HG02798 (cell line): ENCODE measurements around the gene STARD10.

Experiments used
- ATAC-seq: cut with Tn5 transposase; IDR thresholded peaks from one replicate; pipeline ENCODE4 v1.9.1; 2021; ENCODE audit warnings: mild to moderate bottlenecking; ENCODE audit not compliant: unreplicated experiment, poor library complexity

Gene STARD10

DNA sequence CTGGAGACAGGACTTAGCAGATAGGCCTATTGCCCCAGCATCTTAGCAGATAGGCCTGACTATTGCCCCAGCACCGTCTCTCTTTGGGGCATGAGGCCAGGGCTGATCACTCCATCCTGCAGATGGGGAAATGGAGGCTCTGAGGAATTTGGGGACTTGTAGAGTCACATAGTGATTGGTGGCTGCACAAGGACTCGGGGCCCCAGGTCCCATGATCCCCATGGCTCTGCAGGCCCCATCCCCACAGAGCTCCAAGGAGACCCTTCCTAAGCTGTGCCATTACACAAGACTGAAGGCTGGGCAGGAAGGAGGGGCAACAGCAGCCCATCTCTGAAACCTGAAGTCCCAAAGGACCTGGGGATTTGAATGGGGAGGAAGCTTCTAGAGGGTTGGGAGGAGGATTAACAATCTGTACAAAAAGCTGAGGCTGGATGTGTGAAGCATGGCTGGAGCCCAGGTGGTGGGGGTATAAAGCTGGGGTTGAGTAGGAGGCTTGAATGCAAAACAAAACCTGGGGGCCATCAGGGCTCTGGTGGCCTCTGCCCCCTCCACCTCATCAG, 43.2 kb downstream of the STARD10 start:
- ATAC-seq: no peak

DNA sequence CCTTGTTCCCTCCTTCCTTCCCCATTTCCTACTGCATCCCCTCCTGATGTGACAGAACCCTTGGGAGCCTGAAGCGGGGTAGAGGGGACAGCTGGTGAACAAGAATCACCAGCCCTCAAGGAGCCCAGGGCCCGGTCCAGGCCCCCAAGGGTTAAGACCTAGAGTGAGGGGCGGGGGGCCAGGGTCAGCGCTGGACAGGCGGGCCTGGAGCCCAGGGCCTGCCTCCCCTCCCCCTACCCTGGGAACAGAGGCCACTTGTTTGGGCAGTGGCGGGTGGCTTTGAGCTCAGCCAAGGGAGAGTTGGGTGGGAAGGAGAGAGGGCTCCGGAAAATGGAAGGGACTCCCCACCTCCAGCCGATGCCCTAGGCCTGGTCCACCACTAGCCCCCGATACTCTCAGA, 43.8 kb downstream of the STARD10 start:
- no peak for ATAC-seq

DNA sequence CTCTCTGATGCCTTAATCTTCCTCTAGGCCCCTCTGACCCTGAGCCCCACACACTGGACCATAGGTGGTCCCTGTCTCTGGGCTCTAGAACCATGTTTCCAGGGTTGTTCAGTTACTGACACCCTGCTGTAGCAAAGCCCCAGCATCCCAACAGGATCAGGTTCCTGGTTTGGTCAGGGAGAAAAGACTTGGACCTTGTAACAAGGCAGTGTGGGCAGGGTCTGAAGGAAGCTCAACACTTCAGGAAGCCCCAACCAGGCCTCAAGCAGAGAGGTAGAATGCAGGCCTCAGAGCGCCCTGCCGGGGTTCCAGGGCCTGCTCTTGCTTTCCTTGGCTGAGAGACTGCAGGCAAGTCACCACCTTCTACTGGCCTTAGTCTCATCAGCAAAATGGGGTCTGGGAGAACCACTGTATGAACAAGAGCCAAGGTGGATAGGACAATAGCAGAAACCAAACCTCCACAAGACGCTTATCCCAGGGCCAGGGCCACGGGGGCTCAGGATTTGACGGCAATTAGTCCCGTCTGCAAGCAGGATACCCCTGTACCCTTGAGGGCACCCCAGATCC, 46.5 kb downstream of the STARD10 start:
- no peak for ATAC-seq

DNA sequence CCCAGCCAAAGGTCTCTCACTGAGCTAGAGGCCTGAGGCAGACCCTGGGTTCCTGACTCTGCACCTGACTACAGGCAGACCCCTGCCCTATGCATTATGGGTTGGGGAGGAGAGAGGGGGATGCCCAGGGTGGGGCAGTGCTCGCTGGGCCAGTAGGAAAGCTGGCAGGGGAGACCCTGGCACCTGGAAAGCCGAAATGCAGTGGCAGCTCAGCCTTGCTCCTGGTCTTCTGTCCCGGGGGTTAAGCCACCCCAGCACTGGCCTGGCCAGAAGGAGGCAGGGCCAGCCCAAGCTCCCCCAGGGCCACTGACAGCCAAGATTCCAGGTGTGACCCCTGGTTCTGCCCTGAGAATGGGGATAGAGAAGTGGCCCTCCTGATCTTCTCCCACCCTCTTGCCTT, 47.0 kb downstream of the STARD10 start:
- no peak for ATAC-seq

DNA sequence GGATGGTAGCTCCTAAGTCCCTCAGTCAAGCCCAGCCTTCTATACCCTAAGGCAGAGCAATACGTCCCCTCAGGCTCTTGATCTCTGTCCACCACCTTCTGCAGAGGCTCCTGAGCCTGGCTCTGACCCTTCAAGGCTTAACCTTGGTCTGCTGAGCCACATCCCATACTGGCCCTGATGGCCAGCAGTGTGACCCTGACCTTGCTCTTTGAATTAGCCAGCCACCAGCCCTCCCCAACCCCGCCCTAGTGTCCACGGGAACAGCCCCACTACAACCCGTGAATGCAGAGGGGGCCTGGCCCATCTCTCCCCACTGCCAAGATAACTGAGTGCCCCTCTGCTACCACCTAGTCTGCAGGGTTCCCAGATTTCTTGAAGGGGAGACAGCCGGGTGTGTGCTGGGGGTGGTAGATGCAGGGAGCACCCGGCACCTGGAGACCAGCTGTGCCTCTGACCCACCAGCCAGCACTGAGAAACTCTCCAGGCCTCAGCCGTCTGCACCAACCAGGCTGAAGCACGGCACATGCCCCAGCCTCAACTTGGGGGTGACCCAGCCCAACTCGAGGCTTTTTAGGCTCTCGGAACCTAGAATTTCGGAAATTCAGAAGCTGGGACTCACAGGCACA, 47.8 kb downstream of the STARD10 start:
- ATAC-seq: no peak

DNA sequence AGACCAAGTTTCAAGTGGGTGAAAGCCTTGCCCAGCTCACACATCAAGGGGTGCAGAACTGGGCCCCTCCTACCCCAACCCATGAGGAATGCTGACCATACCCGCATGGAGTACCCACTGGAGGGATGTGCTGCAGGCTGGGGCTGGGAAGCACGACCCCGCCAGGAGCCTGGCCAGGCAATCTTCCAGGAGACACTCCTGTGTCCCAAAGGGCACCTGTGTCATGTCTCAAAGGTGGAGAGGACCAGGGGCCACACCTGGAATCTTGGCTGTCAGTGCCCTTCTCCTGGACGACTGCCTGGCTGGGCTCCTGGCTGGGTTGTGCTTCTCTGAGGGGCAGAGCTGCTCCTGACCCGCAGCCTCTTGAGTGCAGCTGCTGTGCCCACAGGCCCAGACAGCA, 48.3 kb downstream of the STARD10 start:
- no peak for ATAC-seq

DNA sequence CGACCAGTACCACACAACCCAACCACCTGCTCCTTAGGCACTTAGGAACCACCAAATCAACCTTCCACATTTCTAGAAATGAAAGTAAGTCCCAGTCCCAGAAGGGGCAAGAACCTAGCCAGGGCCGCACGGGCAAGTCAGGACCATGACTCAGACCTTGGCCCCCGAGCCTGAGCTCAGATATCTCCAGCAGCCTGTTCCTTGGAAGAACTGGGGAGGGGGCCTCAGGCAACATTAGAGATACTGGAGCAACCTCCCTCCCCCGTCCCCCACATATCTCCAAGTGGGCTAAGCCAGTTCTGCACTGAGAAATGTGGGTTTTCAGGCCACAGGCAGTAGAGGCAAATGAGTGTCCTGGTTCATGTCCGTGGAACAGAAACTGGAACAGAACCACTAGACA, 49.4 kb downstream of the STARD10 start:
- ATAC-seq: no peak

DNA sequence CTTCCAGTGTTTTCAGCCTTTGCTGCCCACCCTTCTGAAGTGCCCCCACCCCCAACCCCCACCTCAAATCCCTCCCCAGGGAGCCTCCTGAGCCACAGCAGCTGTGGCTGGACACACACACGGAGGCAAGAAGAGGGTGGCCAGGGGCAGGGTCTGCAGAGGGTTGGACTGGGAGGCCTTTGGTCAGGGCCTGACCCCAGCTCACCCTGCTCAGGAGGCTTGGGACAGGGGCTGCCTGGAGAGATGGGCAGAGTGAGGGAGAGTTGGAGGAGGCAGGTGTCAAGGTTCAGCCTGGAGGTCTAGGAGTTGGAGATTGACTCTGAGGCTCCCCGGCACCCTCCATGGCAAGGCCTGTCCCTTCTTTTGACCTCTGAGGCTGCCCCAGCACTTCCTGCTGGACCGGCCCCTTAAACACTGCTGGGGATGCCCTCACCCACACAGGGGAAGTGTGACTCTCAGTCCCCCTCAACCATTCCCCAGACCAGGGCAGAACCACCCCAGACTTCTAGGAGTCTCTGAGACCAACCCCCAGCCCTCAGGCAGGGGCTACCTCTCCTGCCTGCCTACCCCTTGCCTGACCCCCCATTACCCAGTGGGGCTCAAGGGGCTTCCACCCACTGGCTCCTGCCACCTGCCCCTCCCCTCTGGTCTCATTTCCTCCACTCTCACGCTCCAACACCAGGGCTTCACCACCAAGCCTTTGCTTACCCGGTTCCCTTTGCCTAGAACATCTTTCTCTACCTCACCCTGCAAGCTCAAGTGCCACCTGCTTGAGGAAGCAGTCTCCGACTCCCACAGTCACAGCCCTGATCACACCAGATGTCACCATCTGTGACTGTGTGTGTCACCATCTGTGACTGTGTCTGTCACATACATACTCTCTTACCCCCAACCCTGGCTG, 50.3 kb downstream of the STARD10 start:
- ATAC-seq: peak; percentile 71

DNA sequence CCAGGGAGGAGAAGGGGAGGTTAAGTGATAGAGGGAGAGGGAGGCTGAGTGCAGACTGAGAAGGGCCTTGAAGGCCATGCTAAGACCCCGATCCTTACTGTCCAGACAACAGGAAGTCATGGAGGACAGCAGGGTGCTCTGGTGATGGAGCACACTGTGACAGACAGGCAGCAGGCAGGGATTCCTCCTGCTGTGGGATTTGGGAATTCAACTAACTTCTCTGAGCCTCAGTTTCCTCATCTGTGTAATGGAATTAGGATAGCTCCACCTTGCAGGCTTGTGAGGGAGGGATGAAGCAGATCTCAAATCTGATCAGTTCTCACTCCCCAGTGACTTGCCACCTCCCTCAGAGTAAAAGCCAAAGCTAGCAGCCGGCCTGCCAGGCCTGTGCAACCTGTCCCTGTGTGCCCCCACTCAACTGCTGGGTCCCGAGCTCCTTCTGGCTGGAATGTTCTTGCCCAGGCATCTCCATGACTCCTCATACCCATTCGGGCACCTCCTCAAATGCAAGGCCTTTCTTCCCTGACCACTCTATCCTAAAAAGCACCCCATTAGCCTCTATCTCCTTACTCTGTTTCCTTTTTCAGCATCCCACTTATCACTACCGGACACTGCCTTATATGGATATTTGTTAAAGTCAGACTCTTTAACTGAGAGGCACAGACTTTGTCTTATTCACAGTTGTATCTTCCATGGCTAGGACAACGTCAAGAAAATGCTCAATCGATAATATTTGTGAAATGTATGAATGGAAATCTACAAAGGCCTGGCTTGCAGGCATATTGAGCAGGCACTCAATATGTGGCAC, 51.1 kb downstream of the STARD10 start:
- no peak for ATAC-seq

DNA sequence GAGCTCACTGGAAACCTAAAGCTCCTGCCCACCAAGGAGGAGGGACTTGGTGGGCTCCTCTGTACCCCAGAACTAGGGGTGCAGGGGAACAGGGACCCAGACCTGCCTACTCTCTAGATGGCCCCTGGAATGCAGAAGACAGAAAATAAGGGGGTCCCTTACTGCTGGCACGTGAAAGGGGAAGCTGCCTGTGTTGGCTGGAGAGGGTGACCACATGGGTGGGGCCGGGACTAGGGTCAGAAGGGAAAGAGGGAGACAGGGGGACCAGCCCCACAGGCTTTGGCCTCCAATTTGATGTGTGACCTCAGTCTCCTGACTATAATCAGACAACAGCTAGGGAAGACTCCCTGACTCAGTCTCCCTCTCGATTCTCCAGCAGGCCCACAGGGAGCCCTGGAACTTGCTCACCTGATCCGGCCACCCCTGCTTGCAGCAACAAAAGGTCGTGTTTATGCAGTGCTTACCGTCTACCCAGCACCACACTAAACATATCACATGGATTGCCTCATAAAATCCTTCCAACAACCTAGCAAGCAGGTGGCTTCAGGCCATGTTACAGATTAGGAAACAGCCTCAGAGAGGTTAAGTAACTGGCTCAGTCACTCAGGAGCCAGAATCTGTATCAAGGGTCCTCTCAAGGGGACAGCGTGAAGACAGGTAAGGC, 51.9 kb downstream of the STARD10 start:
- ATAC-seq: no peak

DNA sequence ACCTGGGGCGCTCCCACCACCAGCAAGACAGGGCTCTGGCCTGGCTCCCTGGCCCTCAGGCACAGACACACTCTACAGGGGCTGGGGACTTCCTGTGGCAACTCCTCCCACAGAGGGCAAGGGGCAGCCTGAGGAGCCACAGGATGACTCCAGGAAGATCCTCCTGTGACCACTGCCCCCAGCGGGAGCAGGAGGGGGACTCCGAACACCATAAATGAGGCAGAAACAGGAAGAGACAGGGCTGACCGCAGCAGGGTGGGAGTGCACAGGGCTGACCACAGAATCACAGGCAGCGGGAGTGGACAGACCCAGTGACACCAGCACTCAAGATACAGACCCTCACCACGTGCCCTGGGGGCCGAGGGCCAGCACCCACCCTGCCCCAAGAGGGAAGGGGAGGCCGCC, 52.4 kb downstream of the STARD10 start:
- no peak for ATAC-seq

DNA sequence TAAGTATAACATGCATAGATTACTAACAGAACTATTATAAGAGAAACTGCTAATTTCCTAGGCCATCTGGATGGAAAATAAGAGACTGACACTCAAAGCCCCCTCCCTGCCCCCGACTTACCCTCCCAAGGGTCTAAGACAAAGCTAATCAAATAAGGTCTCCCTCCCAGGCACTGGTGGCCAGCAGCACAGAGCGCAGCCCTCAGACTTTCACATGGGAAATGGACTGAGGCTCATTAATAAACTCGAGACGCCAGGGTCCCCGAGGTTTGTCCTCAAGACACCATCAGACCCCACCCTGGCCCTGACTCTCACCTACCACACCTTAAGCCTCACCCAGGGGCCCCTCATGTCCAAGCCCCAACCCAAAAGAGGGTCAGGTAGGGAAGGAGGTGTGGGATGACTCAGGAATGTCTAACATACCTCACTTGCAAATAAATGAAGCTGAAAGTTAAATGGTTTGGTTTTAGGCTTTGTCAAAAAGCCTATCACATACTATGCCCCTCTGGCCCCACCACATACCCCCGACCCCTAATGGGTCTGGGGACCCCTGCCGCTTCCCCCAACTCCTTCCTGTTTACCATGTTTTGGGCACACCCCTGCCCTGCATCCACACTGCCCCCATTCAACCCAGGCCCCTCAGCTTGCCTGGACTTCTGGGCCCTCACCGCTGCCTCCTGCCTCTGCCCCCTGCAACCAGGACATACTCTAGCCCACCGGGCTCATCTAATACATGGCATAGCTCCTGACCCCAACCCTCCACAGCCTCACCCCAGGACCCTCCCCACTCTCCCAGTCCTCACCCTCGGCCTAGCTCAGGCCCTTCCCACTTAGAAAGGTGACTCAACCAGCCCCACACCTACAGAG, 53.1 kb downstream of the STARD10 start:
- no peak for ATAC-seq

DNA sequence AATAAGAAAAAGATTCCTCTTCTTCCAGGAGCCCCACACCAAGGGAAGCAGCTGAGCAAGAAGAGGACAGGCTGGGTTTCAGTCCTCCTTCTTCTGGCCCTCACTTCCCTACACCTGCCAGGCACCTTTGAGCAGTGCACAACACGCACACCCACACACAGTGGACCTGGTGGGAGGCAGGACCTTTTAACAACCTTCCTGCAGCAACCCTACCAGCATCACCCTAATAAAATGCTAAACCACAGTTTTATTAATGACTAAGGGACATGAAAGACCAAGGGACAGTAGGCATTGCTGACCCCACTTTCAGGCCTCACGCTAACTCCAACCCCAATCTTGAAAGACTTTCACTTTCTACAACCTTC, 53.8 kb downstream of the STARD10 start:
- ATAC-seq: no peak

DNA sequence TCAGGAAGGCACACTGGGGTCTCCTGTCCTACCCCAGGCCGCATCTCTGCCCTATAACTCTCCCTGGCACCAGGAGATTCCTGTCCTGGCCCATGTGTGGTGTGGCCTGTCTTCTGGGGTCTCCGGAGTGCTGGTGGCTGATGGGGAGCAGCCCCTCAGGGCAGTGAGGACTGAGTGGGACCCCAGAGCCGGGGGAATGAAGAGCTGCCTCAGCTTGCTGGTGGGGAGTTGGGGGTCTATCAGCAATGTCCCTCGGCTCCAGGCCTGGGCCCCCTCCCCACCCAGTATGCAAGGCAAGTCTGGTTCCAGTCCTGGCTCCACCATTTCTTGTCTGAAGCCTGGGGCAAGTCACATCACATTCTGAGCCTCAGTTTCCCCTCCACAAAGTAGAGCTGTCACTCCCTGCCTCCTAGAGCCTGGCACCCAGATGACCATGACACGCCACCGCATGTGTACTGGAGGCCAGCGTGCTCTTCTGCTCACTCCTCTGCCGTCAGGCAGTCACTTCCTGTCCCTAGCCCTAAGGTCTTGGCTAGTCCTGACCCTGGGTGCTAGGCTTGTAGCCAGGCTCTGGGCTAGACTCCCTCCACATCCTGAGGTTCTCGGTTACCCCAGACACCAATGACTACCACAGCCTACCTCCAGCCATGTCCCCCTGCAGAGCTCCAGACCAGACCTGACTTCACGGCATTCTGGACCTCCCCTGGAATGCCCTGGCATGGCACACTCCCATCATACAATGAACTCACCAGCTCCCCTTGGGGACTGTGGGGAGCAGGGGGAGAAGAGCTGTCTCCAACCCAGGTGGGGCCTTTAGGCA, 54.4 kb downstream of the STARD10 start:
- ATAC-seq: no peak

DNA sequence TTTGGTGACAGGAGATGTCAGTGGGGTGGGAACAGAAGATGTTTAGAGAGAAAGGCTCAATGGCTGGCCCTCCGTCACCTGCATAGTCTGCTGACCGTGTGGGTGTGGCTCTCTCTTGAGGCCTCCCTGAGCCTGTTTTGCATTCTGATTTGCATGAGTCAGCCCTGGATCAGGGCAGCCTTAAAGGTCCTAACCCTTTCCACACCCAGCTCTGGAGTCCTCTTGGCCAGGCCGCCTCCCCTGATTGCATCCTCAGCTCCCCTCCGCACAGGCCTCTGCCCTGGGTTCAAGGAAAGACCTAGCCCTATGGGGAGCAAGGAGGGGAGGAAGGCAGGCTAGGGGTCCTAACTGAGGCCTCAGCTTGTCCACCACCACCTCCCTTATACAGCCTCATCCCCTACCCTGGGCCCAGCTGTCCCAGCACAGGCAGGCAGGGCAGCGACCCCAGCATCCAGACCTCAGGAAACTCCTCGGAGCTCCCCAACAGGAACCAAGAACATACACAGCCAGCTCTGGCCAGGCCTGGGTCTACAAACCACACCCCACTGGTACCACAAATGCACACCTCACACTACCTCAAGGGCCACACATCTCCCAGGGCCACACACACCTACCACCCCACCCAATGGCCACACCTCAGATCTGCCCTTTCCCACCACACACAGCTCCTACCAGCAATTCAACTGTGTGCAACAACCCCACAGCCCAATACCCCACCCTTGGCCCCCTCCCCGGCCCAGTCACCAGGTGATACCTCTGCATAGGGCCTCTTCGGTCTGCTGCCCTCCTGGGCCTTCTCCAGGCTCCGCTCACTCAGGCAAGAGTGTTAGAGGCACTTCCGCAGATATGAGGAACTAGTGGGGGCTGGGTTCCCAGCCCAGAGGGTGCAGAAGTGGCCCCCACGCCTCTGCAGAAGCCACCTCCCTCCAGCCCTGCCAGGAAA, 55.4 kb downstream of the STARD10 start:
- peak; percentile 33 for ATAC-seq

DNA sequence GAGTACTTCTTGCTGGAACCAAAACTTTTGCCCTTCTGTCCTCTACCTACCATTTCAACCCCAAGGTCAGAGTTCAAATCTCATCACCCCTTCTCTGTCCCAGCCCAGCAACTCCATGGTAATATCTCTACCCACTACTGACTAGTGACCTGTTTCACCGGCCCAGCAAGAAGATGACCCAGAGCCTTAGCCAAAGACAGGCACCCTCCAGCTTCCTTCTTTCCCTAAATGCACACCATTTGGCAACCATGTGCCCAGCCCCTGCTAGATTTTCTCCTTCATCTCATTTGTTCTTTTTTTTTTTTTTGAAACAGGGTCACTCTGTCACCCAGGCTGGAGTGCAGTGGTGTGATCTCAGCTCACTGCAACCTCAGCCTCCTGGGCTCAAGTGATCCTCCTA, 56.5 kb downstream of the STARD10 start:
- no peak for ATAC-seq

DNA sequence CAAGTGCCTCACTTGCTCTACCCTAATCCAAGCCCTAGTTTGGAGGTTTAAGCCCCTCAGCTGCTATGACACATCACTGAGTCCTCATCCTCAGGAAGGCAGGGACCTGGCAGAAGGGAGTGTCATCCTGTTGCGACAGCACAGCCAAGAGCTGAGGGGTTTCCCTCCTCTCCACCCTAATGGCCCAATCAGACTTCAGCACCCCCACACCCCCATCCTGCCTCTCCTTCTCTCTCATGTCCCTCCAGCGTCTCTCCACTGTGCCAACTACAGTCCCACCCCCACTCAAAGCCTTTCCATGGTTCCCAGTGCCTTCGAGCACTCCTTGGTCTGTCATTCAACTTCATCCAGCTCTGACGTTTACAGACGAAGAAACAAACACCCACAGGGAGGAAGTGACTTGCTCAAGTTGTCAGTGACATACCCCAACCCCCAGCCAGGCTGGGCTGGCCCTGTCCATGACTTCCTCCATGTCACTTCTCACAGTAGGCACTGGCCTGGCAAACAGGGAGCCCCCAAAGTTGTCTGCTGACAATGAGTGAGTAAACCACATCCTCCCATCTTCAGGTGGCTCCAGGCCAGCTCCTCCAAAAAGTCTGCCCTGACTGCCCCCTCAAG, 57.3 kb downstream of the STARD10 start:
- no peak for ATAC-seq
